ENCODE data around the gene LRIF1. TPM values are rescaled to one million over a fixed set of nuclear protein-coding genes. Genes with fewer than 3 reads are reported as not detected.
A peak's percentile ranks its signal among the peaks of the same experiment; 100 is the strongest.
"Not testable (repeated sequence)": the region's sequence is repeated elsewhere in the genome, so short reads cannot be mapped to it uniquely, and the experiment has no call there.

The LRIF1 gene, protein sequence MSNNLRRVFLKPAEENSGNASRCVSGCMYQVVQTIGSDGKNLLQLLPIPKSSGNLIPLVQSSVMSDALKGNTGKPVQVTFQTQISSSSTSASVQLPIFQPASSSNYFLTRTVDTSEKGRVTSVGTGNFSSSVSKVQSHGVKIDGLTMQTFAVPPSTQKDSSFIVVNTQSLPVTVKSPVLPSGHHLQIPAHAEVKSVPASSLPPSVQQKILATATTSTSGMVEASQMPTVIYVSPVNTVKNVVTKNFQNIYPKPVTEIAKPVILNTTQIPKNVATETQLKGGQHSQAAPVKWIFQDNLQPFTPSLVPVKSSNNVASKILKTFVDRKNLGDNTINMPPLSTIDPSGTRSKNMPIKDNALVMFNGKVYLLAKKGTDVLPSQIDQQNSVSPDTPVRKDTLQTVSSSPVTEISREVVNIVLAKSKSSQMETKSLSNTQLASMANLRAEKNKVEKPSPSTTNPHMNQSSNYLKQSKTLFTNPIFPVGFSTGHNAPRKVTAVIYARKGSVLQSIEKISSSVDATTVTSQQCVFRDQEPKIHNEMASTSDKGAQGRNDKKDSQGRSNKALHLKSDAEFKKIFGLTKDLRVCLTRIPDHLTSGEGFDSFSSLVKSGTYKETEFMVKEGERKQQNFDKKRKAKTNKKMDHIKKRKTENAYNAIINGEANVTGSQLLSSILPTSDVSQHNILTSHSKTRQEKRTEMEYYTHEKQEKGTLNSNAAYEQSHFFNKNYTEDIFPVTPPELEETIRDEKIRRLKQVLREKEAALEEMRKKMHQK
- total RNA-seq, result 12.8 and 17.5 TPM in 2 replicates
- polyA plus RNA-seq, result 9.5 and 11.1 TPM in 2 replicates

- H3K9me3 ChIP-seq (ENCODE audit: low read depth), result peaks cover 6% of the 10 kb centered on the region
- 38% methylated on average over 54 of the region's 54 CpGs for WGBS (ENCODE audit: low lambda C conversion rate, missing lambda C conversion rate)
These were observed at the start of gene LRIF1 for GRCh38 chr1:110963691-110964454. TSS of gene LRIF1 (minus strand) at chr1:110963922. CDS start at chr1:110963688, 234 bp downstream.

GRCh38 chr1:111008031-111008430 is 44.3 kb upstream of the LRIF1 start:
- H3K9me3 ChIP-seq (ENCODE audit: low read depth), result no peaks in the 10 kb centered on the region
- H3K4me2 ChIP-seq, result no peak overlapping the region
- no peaks in the 10 kb centered on the region for H3K36me3 ChIP-seq (replicated peaks; ENCODE audit: insufficient read depth, low read depth)
- no peak overlapping the region for H3K4me3 ChIP-seq
- no peak overlapping the region for H2AFZ ChIP-seq
- no peaks in the 10 kb centered on the region for H4K20me1 ChIP-seq (ENCODE audit: insufficient read depth, poor library complexity, severe bottlenecking)
- H3K9me2 ChIP-seq (replicated peaks; ENCODE audit: insufficient read depth), result no peaks in the 10 kb centered on the region
- H3K27ac ChIP-seq, result no peak overlapping the region
- no peaks in the 10 kb centered on the region for H3K4me1 ChIP-seq (ENCODE audit: insufficient read depth)
- 100% methylated on average over 2 of the region's 2 CpGs for WGBS (ENCODE audit: low lambda C conversion rate, missing lambda C conversion rate)
- H3K27me3 ChIP-seq, result no peaks in the 10 kb centered on the region
- TF ChIP-seq EZH2 (IDR thresholded peaks at IDR 0.05; ENCODE audit: borderline replicate concordance), result no peak
- TF ChIP-seq, protein P1, sequence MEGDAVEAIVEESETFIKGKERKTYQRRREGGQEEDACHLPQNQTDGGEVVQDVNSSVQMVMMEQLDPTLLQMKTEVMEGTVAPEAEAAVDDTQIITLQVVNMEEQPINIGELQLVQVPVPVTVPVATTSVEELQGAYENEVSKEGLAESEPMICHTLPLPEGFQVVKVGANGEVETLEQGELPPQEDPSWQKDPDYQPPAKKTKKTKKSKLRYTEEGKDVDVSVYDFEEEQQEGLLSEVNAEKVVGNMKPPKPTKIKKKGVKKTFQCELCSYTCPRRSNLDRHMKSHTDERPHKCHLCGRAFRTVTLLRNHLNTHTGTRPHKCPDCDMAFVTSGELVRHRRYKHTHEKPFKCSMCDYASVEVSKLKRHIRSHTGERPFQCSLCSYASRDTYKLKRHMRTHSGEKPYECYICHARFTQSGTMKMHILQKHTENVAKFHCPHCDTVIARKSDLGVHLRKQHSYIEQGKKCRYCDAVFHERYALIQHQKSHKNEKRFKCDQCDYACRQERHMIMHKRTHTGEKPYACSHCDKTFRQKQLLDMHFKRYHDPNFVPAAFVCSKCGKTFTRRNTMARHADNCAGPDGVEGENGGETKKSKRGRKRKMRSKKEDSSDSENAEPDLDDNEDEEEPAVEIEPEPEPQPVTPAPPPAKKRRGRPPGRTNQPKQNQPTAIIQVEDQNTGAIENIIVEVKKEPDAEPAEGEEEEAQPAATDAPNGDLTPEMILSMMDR (IDR thresholded peaks at IDR 0.05; ENCODE audit: poor library complexity), result no peak
- TF ChIP-seq EZH2phosphoT487 (IDR thresholded peaks at IDR 0.05; ENCODE audit: low read depth, severe bottlenecking, unreplicated experiment), result no peak
- no peaks in the 10 kb centered on the region for H3K79me2 ChIP-seq
- no peak for DNase-seq (ENCODE audit: low spot score)

More at GRCh38 chr1:110963691-110964454, at the start of gene LRIF1:
- peak within 1 kb of the TSS; percentile 76 for H3K4me2 ChIP-seq
- H3K79me2 ChIP-seq, result peaks cover 26% of the 10 kb centered on the region
- H3K27me3 ChIP-seq, result no peaks in the 10 kb centered on the region
- peak within 1 kb of the TSS; percentile 77 for H2AFZ ChIP-seq
- peak; percentile 99 for DNase-seq (ENCODE audit: low spot score)
- no peaks in the 10 kb centered on the region for H3K36me3 ChIP-seq (replicated peaks; ENCODE audit: insufficient read depth, low read depth)
- peak within 1 kb of the TSS; percentile 42 for H3K4me3 ChIP-seq
- H3K27ac ChIP-seq, result peak within 1 kb of the TSS; percentile 98
- no peaks in the 10 kb centered on the region for H4K20me1 ChIP-seq (ENCODE audit: insufficient read depth, poor library complexity, severe bottlenecking)
- H3K9me2 ChIP-seq (replicated peaks; ENCODE audit: insufficient read depth), result no peaks in the 10 kb centered on the region
- H3K4me1 ChIP-seq (ENCODE audit: insufficient read depth), result peaks cover 6% of the 10 kb centered on the region
- TF ChIP-seq EZH2 (IDR thresholded peaks at IDR 0.05; ENCODE audit: borderline replicate concordance) (no peak), EZH2phosphoT487 (IDR thresholded peaks at IDR 0.05; ENCODE audit: low read depth, severe bottlenecking, unreplicated experiment) (no peak)
- TF ChIP-seq, protein P1 (IDR thresholded peaks at IDR 0.05; ENCODE audit: poor library complexity), result no peak

- H3K4me2 ChIP-seq, result no peak overlapping the region
- 83% methylated on average over 1 of the region's 1 CpG for WGBS (ENCODE audit: low lambda C conversion rate, missing lambda C conversion rate)
- H3K4me3 ChIP-seq, result no peak overlapping the region
These were observed 42.8 kb upstream of the LRIF1 start for GRCh38 chr1:111006556-111006955.

DNA sequence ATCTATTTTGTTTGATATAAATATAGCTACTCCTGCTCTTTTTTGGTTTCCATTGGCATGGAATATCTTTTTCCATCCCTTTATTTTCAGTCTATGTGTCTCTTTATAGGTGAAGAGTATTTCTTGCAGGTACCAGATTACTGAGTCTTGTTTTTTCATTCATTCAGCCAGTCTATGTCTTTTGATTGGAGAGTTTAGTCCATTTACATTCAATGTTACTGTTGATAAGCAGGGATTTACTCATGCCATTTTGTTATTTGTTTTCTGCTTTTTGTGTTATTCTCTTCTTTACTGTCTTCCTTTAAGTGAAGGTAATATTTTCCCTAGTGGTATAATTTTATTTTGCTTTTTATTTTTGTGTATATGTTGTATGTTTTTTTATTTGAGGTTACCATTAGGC is 35.9 kb upstream of the LRIF1 start:
- not testable (repeated sequence) for H3K27ac ChIP-seq; DNase-seq (ENCODE audit: low spot score); H3K4me1 ChIP-seq (ENCODE audit: insufficient read depth); H4K20me1 ChIP-seq (ENCODE audit: insufficient read depth, poor library complexity, severe bottlenecking); H3K4me2 ChIP-seq; H3K27me3 ChIP-seq; H3K36me3 ChIP-seq (replicated peaks; ENCODE audit: insufficient read depth, low read depth); H3K9me3 ChIP-seq (ENCODE audit: low read depth); H3K9me2 ChIP-seq (replicated peaks; ENCODE audit: insufficient read depth); H2AFZ ChIP-seq; H3K79me2 ChIP-seq; H3K4me3 ChIP-seq

More at GRCh38 chr1:111006556-111006955, 42.8 kb upstream of the LRIF1 start:
- no peak for TF ChIP-seq EZH2phosphoT487 (IDR thresholded peaks at IDR 0.05; ENCODE audit: low read depth, severe bottlenecking, unreplicated experiment)
- TF ChIP-seq EZH2 (IDR thresholded peaks at IDR 0.05; ENCODE audit: borderline replicate concordance), result no peak
- TF ChIP-seq, protein P1 (IDR thresholded peaks at IDR 0.05; ENCODE audit: poor library complexity), result no peak
- Histone ChIP-seq H3K36me3 (replicated peaks; ENCODE audit: insufficient read depth, low read depth) (no peaks in the 10 kb centered on the region), H3K9me3 (ENCODE audit: low read depth) (no peaks in the 10 kb centered on the region), H4K20me1 (ENCODE audit: insufficient read depth, poor library complexity, severe bottlenecking) (no peaks in the 10 kb centered on the region), H3K27me3 (no peaks in the 10 kb centered on the region), H3K9me2 (replicated peaks; ENCODE audit: insufficient read depth) (no peaks in the 10 kb centered on the region), H2AFZ (no peak overlapping the region), H3K4me1 (ENCODE audit: insufficient read depth) (no peaks in the 10 kb centered on the region), H3K27ac (no peak overlapping the region), H3K79me2 (no peaks in the 10 kb centered on the region)
- DNase-seq (ENCODE audit: low spot score), result no peak
